Measurements from ENCODE around the gene GPC3.

GPC3 gene

GRCh38 chrX:133611676-133612075 lies 373.7 kb downstream of the GPC3 start:
- DNase-seq (ENCODE audit: low read depth in 1 of 2, low spot score in 1 of 2) = no peak

GRCh38 chrX:133610056-133610455 lies 375.3 kb downstream of the GPC3 start:
- DNase-seq (ENCODE audit: low read depth in 1 of 2, low spot score in 1 of 2) = no peak

GRCh38 chrX:133609166-133609565 lies 376.2 kb downstream of the GPC3 start:
- no peak for DNase-seq (ENCODE audit: low read depth in 1 of 2, low spot score in 1 of 2)

GRCh38 chrX:133608406-133608805 lies 377.0 kb downstream of the GPC3 start:
- DNase-seq (ENCODE audit: low read depth in 1 of 2, low spot score in 1 of 2) = no peak

GRCh38 chrX:133607419-133608348 lies 377.7 kb downstream of the GPC3 start:
- no peak for DNase-seq (ENCODE audit: low read depth in 1 of 2, low spot score in 1 of 2)

- no peak for DNase-seq (ENCODE audit: low read depth in 1 of 2, low spot score in 1 of 2)
Measured at GRCh38 chrX:133606990-133607389, 378.4 kb downstream of the GPC3 start.

- no peak for DNase-seq (ENCODE audit: low read depth in 1 of 2, low spot score in 1 of 2)
Measured at GRCh38 chrX:133604801-133605200, 380.6 kb downstream of the GPC3 start.

GRCh38 chrX:133602881-133603280 lies 382.5 kb downstream of the GPC3 start:
- no peak for DNase-seq (ENCODE audit: low read depth in 1 of 2, low spot score in 1 of 2)

- DNase-seq (ENCODE audit: low read depth in 1 of 2, low spot score in 1 of 2) = no peak
Measured at GRCh38 chrX:133601116-133601515, 384.3 kb downstream of the GPC3 start.

- DNase-seq (ENCODE audit: low read depth in 1 of 2, low spot score in 1 of 2) = no peak
Measured at GRCh38 chrX:133600536-133600935, 384.9 kb downstream of the GPC3 start.

- DNase-seq (ENCODE audit: low read depth in 1 of 2, low spot score in 1 of 2) = no peak
Measured at GRCh38 chrX:133598601-133599335, 386.6 kb downstream of the GPC3 start.

GRCh38 chrX:133594156-133594555 lies 391.2 kb downstream of the GPC3 start:
- DNase-seq (ENCODE audit: low read depth in 1 of 2, low spot score in 1 of 2) = no peak

GRCh38 chrX:133593531-133593930 lies 391.9 kb downstream of the GPC3 start:
- no peak for DNase-seq (ENCODE audit: low read depth in 1 of 2, low spot score in 1 of 2)

- no peak for DNase-seq (ENCODE audit: low read depth in 1 of 2, low spot score in 1 of 2)
Measured at GRCh38 chrX:133590703-133591505, 394.5 kb downstream of the GPC3 start.

- DNase-seq (ENCODE audit: low read depth in 1 of 2, low spot score in 1 of 2) = no peak
Measured at GRCh38 chrX:133588827-133589226, 396.6 kb downstream of the GPC3 start.

- no peak for DNase-seq (ENCODE audit: low read depth in 1 of 2, low spot score in 1 of 2)
Measured at GRCh38 chrX:133587818-133588217, 397.6 kb downstream of the GPC3 start.

GRCh38 chrX:133587071-133587470 lies 398.3 kb downstream of the GPC3 start:
- no peak for DNase-seq (ENCODE audit: low read depth in 1 of 2, low spot score in 1 of 2)

GRCh38 chrX:133586443-133586842 lies 399.0 kb downstream of the GPC3 start:
- DNase-seq (ENCODE audit: low read depth in 1 of 2, low spot score in 1 of 2) = no peak

- no peak for DNase-seq (ENCODE audit: low read depth in 1 of 2, low spot score in 1 of 2)
Measured at GRCh38 chrX:133583825-133584224, 401.6 kb downstream of the GPC3 start.

- DNase-seq (ENCODE audit: low read depth in 1 of 2, low spot score in 1 of 2) = no peak
Measured at GRCh38 chrX:133580625-133581024, 404.8 kb downstream of the GPC3 start.

- DNase-seq (ENCODE audit: low read depth in 1 of 2, low spot score in 1 of 2) = no peak
Measured at GRCh38 chrX:133579631-133580030, 405.8 kb downstream of the GPC3 start.
